ENCODE measurements around the gene UIMC1.

DNA sequence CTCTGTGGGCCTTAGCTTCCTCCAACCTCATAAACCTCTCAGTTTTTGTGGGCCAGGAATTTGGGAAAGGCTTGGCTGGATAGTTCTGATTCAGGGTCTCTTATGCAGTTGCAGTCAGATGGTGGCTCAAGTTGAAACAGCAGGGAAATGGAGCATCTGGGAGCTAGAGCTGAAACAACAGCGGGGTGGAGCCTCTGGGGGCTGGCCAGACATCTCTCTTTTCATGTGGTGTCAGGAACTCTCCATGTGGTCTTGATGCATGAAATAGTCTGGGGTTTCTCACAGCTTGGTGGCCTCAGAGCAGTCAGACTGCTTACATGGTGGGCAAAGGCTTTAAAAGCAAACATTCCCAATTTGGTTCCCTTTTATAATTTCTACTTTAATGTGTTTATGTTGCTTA lies 29.4 kb upstream of the UIMC1 start:
- TF ChIP-seq, protein P1, sequence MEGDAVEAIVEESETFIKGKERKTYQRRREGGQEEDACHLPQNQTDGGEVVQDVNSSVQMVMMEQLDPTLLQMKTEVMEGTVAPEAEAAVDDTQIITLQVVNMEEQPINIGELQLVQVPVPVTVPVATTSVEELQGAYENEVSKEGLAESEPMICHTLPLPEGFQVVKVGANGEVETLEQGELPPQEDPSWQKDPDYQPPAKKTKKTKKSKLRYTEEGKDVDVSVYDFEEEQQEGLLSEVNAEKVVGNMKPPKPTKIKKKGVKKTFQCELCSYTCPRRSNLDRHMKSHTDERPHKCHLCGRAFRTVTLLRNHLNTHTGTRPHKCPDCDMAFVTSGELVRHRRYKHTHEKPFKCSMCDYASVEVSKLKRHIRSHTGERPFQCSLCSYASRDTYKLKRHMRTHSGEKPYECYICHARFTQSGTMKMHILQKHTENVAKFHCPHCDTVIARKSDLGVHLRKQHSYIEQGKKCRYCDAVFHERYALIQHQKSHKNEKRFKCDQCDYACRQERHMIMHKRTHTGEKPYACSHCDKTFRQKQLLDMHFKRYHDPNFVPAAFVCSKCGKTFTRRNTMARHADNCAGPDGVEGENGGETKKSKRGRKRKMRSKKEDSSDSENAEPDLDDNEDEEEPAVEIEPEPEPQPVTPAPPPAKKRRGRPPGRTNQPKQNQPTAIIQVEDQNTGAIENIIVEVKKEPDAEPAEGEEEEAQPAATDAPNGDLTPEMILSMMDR (conservative IDR thresholded peaks at IDR 0.05; ENCODE audit: low read length) = no peak
- no peak for TF ChIP-seq EZH2phosphoT487 (IDR thresholded peaks at IDR 0.05; ENCODE audit: borderline replicate concordance)
